Activated CD4-positive, alpha-beta T cell treated with anti-CD3 and anti-CD28 coated beads, Interleukin-2, amount 10 ng/mL, durations not matched to agents 7 days and 5 days (primary cell): Measurements from ENCODE around the gene DCAF6. TPM values are rescaled to one million over a fixed set of nuclear protein-coding genes. Genes with fewer than 3 reads are reported as not detected.
"Not testable (repeated sequence)": the region's sequence is repeated elsewhere in the genome, so short reads cannot be mapped to it uniquely, and the experiment has no call there.

Source experiments
- CTCF ChIA-PET: fragments of 350-600 bp; sonication (Branson Sonifier 250); formaldehyde crosslinking; loops from one replicate; lab custom pipeline; 2021; ENCODE audit warnings: antibody characterized with exemption; lab: Charles Lee
- POLR2A ChIA-PET: fragments of 350-600 bp; sonication (Branson Sonifier 250); formaldehyde crosslinking; loops from one replicate; lab custom pipeline; 2021; ENCODE audit warnings: antibody characterized with exemption; lab: Charles Lee
- DNase-seq: peaks from one replicate; pipeline ENCODE4 v3.0.0-alpha.2; 2020
- H3K27ac Mint-ChIP-seq: one replicate; pipeline ENCODE4 v1.8.0; 2021; ENCODE audit warnings: mild to moderate bottlenecking, moderate library complexity, mixed read lengths
- H3K27me3 Mint-ChIP-seq: one replicate; pipeline ENCODE4 v1.8.0; 2021; ENCODE audit warnings: mixed read lengths
- H3K36me3 Mint-ChIP-seq: one replicate; pipeline ENCODE4 v1.8.0; 2021; ENCODE audit warnings: low read depth, mixed read lengths
- H3K4me1 Mint-ChIP-seq: one replicate; pipeline ENCODE4 v1.8.0; 2021; ENCODE audit warnings: mixed read lengths
- H3K4me3 Mint-ChIP-seq: one replicate; pipeline ENCODE4 v1.8.0; 2021; ENCODE audit warnings: mild to moderate bottlenecking, moderate library complexity, mixed read lengths
- H3K9me3 Mint-ChIP-seq: one replicate; pipeline ENCODE4 v1.8.0; 2021; ENCODE audit warnings: mixed read lengths
- total RNA-seq, 2 experiments: library from RNA; stranded (reverse); gene quantifications; one replicate each; pipeline ENCODE4 v1.2.3, GENCODE V29; 2021

DCAF6 gene
- total RNA-seq, 2 experiments from 2014 or later: 21.9 to 24.6 TPM

GRCh38 chr1:168008595-168008994 is 72.1 kb downstream of the DCAF6 start:
- peaks cover 2% of the 10 kb centered on the region for H3K4me1 Mint-ChIP-seq
- POLR2A ChIA-PET: no interaction called here
- H3K36me3 Mint-ChIP-seq: peaks cover 23% of the 10 kb centered on the region
- H3K9me3 Mint-ChIP-seq: no peaks in the 10 kb centered on the region
- no peak for DNase-seq
- no peak overlapping the region for H3K27ac Mint-ChIP-seq
- no peaks in the 10 kb centered on the region for H3K27me3 Mint-ChIP-seq
- no peak overlapping the region for H3K4me3 Mint-ChIP-seq
- CTCF ChIA-PET: no interaction called here

GRCh38 chr1:168009322-168009721 is 72.8 kb downstream of the DCAF6 start:
- Mint-ChIP-seq H3K9me3 (no peaks in the 10 kb centered on the region), H3K27ac (peak overlapping the region; percentile 21), H3K27me3 (no peaks in the 10 kb centered on the region), H3K36me3 (peaks cover 21% of the 10 kb centered on the region), H3K4me3 (no peak overlapping the region), H3K4me1 (peaks cover 2% of the 10 kb centered on the region)
- no peak for DNase-seq
- ChIA-PET POLR2A (no interaction called here), CTCF (interaction anchor here (1.4 kb wide), 1 partner anchor 41 kb away, joined by 3 read pairs; no protein-coding TSS in a partner anchor)

- CTCF ChIA-PET: interaction anchor here (1.0 kb wide), 1 partner anchor 22 kb away, joined by 3 read pairs; no protein-coding TSS in a partner anchor
Observed at GRCh38 chr1:168019407-168019806, 82.9 kb downstream of the DCAF6 start.

DNA sequence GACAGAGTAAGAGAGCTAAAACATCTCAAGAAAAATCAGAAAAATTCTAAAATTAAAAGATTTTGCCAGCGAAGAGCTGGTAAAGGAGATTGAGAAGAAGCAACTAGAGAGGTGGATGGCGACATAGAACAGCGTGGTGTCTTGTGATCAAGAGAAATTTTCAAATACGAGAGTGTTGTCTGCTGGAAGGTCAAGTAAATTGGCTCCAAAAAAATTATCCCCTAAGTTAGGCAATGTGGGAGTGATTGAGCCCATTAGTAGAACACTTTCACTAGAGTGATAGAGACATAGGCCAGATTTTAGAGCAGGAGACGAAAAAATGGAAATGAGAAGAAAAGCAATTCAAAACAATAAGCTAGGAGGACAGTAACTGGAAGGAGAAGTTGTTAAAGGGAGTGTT is 94.7 kb downstream of the DCAF6 start:
- H3K4me3 Mint-ChIP-seq: no peak overlapping the region
- no peak overlapping the region for H3K27ac Mint-ChIP-seq
- no peak for DNase-seq
- no peaks in the 10 kb centered on the region for H3K36me3 Mint-ChIP-seq
- H3K4me1 Mint-ChIP-seq: no peaks in the 10 kb centered on the region
- H3K9me3 Mint-ChIP-seq: no peaks in the 10 kb centered on the region
- POLR2A ChIA-PET: interaction anchor here (0.6 kb wide), 1 partner anchor 497 kb away, joined by 3 read pairs; no protein-coding TSS in a partner anchor
- H3K27me3 Mint-ChIP-seq: no peaks in the 10 kb centered on the region
- CTCF ChIA-PET: no interaction called here

More at GRCh38 chr1:168019407-168019806, 82.9 kb downstream of the DCAF6 start:
- no peaks in the 10 kb centered on the region for H3K9me3 Mint-ChIP-seq
- H3K36me3 Mint-ChIP-seq: peaks cover 13% of the 10 kb centered on the region
- POLR2A ChIA-PET: no interaction called here
- no peak overlapping the region for H3K27ac Mint-ChIP-seq
- H3K4me3 Mint-ChIP-seq: no peak overlapping the region
- no peak for DNase-seq
- H3K27me3 Mint-ChIP-seq: no peaks in the 10 kb centered on the region
- no peaks in the 10 kb centered on the region for H3K4me1 Mint-ChIP-seq

GRCh38 chr1:168031627-168032026 is 95.1 kb downstream of the DCAF6 start:
- ChIA-PET POLR2A (no interaction called here), CTCF (no interaction called here)
- Mint-ChIP-seq H3K4me3 (no peak overlapping the region), H3K4me1 (no peaks in the 10 kb centered on the region), H3K9me3 (no peaks in the 10 kb centered on the region), H3K27me3 (no peaks in the 10 kb centered on the region), H3K36me3 (no peaks in the 10 kb centered on the region), H3K27ac (no peak overlapping the region)
- DNase-seq: no peak

- H3K36me3 Mint-ChIP-seq: no peaks in the 10 kb centered on the region
- DNase-seq: no peak
- H3K4me1 Mint-ChIP-seq: no peaks in the 10 kb centered on the region
- H3K9me3 Mint-ChIP-seq: no peaks in the 10 kb centered on the region
- H3K27me3 Mint-ChIP-seq: no peaks in the 10 kb centered on the region
- POLR2A ChIA-PET: no interaction called here
- no peak overlapping the region for H3K27ac Mint-ChIP-seq
- CTCF ChIA-PET: no interaction called here
- H3K4me3 Mint-ChIP-seq: no peak overlapping the region
Observed at GRCh38 chr1:168032029-168032428, 95.5 kb downstream of the DCAF6 start.

GRCh38 chr1:168035345-168035744 is 98.9 kb downstream of the DCAF6 start:
- ChIA-PET CTCF (no interaction called here), POLR2A (no interaction called here)
- no peaks in the 10 kb centered on the region for H3K9me3 Mint-ChIP-seq
- no peaks in the 10 kb centered on the region for H3K36me3 Mint-ChIP-seq
- no peak for DNase-seq
- H3K27ac Mint-ChIP-seq: no peak overlapping the region
- H3K27me3 Mint-ChIP-seq: no peaks in the 10 kb centered on the region
- H3K4me1 Mint-ChIP-seq: no peaks in the 10 kb centered on the region
- no peak overlapping the region for H3K4me3 Mint-ChIP-seq

- Mint-ChIP-seq H3K9me3 (no peaks in the 10 kb centered on the region), H3K4me1 (no peaks in the 10 kb centered on the region), H3K27ac (no peak overlapping the region), H3K4me3 (no peak overlapping the region), H3K27me3 (no peaks in the 10 kb centered on the region), H3K36me3 (peaks cover 16% of the 10 kb centered on the region)
- no peak for DNase-seq
- ChIA-PET CTCF (no interaction called here), POLR2A (no interaction called here)
Observed at GRCh38 chr1:168042362-168042761, 105.9 kb downstream of the DCAF6 start.

GRCh38 chr1:168045311-168045710 is 108.8 kb downstream of the DCAF6 start:
- no peak overlapping the region for H3K4me3 Mint-ChIP-seq
- CTCF ChIA-PET: interaction anchor here (0.6 kb wide), 1 partner anchor 127 kb away, joined by 3 read pairs; no protein-coding TSS in a partner anchor
- POLR2A ChIA-PET: no interaction called here

GRCh38 chr1:168050307-168050706 is 113.8 kb downstream of the DCAF6 start:
- no peaks in the 10 kb centered on the region for H3K27me3 Mint-ChIP-seq
- peaks cover 5% of the 10 kb centered on the region for H3K36me3 Mint-ChIP-seq
- H3K27ac Mint-ChIP-seq: no peak overlapping the region
- peaks cover 3% of the 10 kb centered on the region for H3K4me1 Mint-ChIP-seq
- DNase-seq: no peak
- H3K4me3 Mint-ChIP-seq: no peak overlapping the region
- POLR2A ChIA-PET: interaction anchor here (0.7 kb wide), 1 partner anchor 130 kb away, joined by 3 read pairs; no protein-coding TSS in a partner anchor
- H3K9me3 Mint-ChIP-seq: no peaks in the 10 kb centered on the region
- CTCF ChIA-PET: interaction anchor here (0.6 to 1.0 kb wide), 3 partner anchors 71 to 316 kb away, joined by 3 to 4 read pairs (median 4); no protein-coding TSS in a partner anchor

More at GRCh38 chr1:168045311-168045710, 108.8 kb downstream of the DCAF6 start:
- Mint-ChIP-seq H3K36me3 (peaks cover 19% of the 10 kb centered on the region), H3K4me1 (no peaks in the 10 kb centered on the region), H3K9me3 (no peaks in the 10 kb centered on the region), H3K27ac (peak overlapping the region; percentile 57), H3K27me3 (no peaks in the 10 kb centered on the region)
- no peak for DNase-seq

DNA sequence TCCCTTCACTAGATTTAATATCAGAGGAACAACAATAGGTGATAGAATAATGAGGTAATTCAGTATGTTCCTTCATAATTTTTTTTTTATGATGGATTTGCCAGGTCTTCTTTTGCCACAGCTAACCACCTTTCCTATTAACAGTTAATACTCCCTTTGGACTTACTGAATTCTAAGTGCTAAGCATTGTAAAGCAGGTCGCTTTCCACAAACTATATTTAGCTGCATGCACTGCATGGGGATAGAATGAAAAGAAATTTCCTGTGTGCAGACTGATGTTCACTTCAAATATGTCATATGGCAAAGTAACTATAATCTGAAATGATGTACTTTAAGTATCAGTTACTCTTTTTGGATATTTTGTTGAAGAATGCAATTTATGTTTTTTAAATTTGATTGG is 114.4 kb downstream of the DCAF6 start:
- no peak overlapping the region for H3K4me3 Mint-ChIP-seq
- H3K27ac Mint-ChIP-seq: no peak overlapping the region
- CTCF ChIA-PET: no interaction called here
- H3K27me3 Mint-ChIP-seq: no peaks in the 10 kb centered on the region
- no peak for DNase-seq
- peaks cover 3% of the 10 kb centered on the region for H3K36me3 Mint-ChIP-seq
- H3K9me3 Mint-ChIP-seq: no peaks in the 10 kb centered on the region
- H3K4me1 Mint-ChIP-seq: peaks cover 3% of the 10 kb centered on the region
- POLR2A ChIA-PET: no interaction called here

DNA sequence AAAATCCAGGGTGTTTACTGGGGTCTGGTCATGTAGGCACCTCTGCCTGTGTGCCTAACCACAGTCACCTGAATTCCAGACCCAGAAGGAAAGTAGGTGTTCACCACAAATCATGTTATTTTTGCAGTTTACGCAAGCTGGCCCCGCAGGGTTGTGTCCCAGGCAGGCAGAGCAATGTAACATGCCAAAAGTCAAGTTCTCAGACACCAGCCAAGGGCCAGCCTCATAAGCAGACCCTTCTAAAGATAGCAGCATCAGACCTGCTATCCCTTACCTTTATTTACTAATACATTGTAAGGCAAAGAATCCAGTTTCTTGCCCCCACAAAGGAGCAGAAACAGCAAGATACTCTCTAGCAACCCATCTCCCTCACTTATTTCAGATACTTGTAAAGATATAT is 117.2 kb downstream of the DCAF6 start:
- no peak for DNase-seq
- H3K27me3 Mint-ChIP-seq: no peaks in the 10 kb centered on the region
- no peak overlapping the region for H3K4me3 Mint-ChIP-seq
- peaks cover 3% of the 10 kb centered on the region for H3K4me1 Mint-ChIP-seq
- CTCF ChIA-PET: no interaction called here
- POLR2A ChIA-PET: no interaction called here
- no peaks in the 10 kb centered on the region for H3K9me3 Mint-ChIP-seq
- peaks cover 6% of the 10 kb centered on the region for H3K36me3 Mint-ChIP-seq
- no peak overlapping the region for H3K27ac Mint-ChIP-seq

DNA sequence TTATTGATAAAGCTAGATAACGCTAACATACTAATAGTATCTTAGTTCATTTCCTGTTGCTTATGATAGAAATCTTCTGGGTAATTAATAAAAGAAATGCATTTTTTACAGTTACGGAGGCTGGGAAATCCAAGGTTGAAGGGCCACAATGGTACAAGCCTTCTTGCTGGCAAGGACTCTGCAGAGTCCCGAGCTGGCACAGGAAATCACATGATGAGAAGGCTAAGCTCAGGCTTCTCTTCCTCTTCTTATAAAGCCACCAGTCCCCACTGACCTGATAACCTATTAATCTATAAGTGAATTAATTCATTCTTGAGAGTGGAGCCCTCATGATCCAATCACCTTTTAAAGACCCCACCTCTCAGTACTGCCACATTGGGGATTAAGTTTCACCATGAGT is 117.6 kb downstream of the DCAF6 start:
- ChIA-PET POLR2A (no interaction called here), CTCF (interaction anchor here (0.8 kb wide), 1 partner anchor 13 kb away, joined by 3 read pairs; no protein-coding TSS in a partner anchor)
- H3K4me1 Mint-ChIP-seq: peaks cover 3% of the 10 kb centered on the region
- DNase-seq: no peak
- peaks cover 6% of the 10 kb centered on the region for H3K36me3 Mint-ChIP-seq
- H3K27me3 Mint-ChIP-seq: no peaks in the 10 kb centered on the region
- no peaks in the 10 kb centered on the region for H3K9me3 Mint-ChIP-seq
- H3K27ac Mint-ChIP-seq: no peak overlapping the region
- no peak overlapping the region for H3K4me3 Mint-ChIP-seq

DNA sequence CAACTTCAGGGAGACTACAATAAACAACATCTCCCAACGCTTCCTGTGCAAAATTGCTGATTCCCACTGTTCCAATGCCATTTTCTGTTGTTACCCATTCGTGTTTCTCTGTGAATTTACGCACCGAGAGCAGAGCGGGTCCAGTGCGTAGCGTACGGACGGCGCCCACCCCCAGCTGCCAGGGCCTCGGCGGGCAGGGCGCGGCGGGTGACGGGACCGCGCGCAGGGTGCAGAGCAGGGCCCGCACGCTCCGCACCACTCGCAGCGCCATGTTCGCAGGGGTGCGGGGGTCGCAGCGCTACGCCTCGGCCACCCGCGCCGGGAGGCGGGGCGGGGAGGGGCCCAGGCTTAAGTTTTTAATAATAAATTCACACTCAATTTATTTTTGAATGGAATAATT is 119.7 kb downstream of the DCAF6 start:
- not testable (repeated sequence) for DNase-seq

More for the DNA sequence above, 119.7 kb downstream of the DCAF6 start:
- H3K4me1 Mint-ChIP-seq, H3K27me3 Mint-ChIP-seq, POLR2A ChIA-PET, H3K36me3 Mint-ChIP-seq, H3K4me3 Mint-ChIP-seq, H3K9me3 Mint-ChIP-seq, H3K27ac Mint-ChIP-seq: not testable (repeated sequence)
- CTCF ChIA-PET: interaction anchor here (0.5 kb wide), 1 partner anchor 15 kb away, joined by 3 read pairs; no protein-coding TSS in a partner anchor
